ENCODE results near the gene CYP4A22. TPM values are rescaled to one million over a fixed set of nuclear protein-coding genes. Genes with fewer than 3 reads are reported as not detected.
A peak's percentile ranks its signal among the peaks of the same experiment; 100 is the strongest.
"Not testable (repeated sequence)": the region's sequence is repeated elsewhere in the genome, so short reads cannot be mapped to it uniquely, and the experiment has no call there.

The CYP4A22 gene
- total and polyA plus RNA-seq, 8 donors: not detected

DNA sequence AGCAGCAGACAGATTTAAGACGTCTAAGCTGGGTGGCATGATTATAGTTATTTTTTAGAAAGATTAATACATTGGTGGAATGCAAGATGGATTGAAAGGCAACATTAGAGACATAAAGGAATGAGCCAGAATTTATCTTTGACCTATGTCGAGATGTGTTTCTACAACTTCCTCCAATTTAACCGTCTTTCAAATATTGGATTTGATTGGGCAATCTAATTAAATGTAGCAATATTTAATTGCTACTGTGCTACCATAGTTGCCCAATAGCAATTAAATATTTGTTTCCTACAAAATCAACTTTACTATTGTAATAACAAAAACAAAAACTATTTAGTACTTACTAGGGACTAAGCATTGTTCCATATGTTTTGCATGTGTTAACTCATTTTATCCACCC is 30.4 kb upstream of the CYP4A22 start:
- no peak overlapping the region for H3K27ac ChIP-seq
- H3K4me3 ChIP-seq: no peak overlapping the region
- peaks cover 0 to 20% (median 5%) of the 10 kb centered on the region in 4 donors for H3K9me3 ChIP-seq
- 83 to 91% (median 89%) methylated on average over 3 of the region's 3 CpGs for WGBS, 5 donors
- TF ChIP-seq EP300 (IDR thresholded peaks at IDR 0.05): no peak
- TF ChIP-seq POLR2AphosphoS5 (IDR thresholded peaks at IDR 0.05): no peak
- TF ChIP-seq POLR2A (IDR thresholded peaks at IDR 0.05): no peak
- TF ChIP-seq, protein P1, sequence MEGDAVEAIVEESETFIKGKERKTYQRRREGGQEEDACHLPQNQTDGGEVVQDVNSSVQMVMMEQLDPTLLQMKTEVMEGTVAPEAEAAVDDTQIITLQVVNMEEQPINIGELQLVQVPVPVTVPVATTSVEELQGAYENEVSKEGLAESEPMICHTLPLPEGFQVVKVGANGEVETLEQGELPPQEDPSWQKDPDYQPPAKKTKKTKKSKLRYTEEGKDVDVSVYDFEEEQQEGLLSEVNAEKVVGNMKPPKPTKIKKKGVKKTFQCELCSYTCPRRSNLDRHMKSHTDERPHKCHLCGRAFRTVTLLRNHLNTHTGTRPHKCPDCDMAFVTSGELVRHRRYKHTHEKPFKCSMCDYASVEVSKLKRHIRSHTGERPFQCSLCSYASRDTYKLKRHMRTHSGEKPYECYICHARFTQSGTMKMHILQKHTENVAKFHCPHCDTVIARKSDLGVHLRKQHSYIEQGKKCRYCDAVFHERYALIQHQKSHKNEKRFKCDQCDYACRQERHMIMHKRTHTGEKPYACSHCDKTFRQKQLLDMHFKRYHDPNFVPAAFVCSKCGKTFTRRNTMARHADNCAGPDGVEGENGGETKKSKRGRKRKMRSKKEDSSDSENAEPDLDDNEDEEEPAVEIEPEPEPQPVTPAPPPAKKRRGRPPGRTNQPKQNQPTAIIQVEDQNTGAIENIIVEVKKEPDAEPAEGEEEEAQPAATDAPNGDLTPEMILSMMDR (IDR thresholded peaks at IDR 0.05): no peak
- no peaks in the 10 kb centered on the region for H3K4me1 ChIP-seq
- no peaks in the 10 kb centered on the region for H3K36me3 ChIP-seq
- DNase-seq: no peak
- no peaks in the 10 kb centered on the region for H3K27me3 ChIP-seq
- intact Hi-C loops (cut with DNase I; ENCODE audit: low total_unique reads): no loop called here

DNA sequence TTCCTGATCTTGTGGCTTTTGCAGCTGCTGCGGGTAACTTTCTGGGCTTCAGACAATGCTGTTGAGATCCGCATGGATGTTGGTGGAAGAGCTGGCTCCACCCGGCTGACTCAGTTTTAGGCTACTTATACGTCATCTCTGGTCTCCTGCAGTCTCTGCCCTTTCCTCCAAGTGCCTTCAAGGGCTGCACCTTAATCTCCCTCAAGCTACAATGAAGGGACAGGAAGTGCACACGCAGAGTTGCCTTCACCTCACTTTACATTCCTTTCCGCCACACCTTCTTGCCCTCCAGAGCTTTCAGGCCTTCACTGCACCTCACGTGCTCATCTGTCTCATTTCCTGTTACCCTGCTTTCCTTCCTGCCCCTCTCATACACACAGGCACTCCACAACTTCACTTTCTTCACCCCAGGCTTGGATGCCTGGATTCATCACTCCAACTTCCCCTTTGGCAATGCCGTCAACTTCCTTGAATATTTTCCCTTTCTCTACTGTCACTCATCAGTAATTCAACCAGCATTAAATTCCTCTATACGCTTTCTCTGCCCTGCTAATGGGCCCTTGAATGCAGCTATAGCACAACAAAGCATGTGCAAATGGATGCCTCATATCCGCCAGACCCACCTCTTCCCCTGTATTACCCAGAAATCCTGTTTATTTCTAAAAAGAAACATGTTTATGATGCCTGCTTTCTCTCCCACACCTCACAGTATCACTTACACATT is 29.2 kb upstream of the CYP4A22 start:
- H3K27me3 ChIP-seq; H3K4me1 ChIP-seq; H3K36me3 ChIP-seq; H3K27ac ChIP-seq; intact Hi-C loops (cut with DNase I; ENCODE audit: low total_unique reads); H3K4me3 ChIP-seq: not testable (repeated sequence)
- 53 to 58% (median 55%) methylated on average over 7 to 10 of the region's 10 CpGs for WGBS, 5 donors
- DNase-seq: peak in 1 of 2 donors; percentile 22
- H3K9me3 ChIP-seq: peaks cover 0 to 12% (median 1%) of the 10 kb centered on the region in 4 donors

DNA sequence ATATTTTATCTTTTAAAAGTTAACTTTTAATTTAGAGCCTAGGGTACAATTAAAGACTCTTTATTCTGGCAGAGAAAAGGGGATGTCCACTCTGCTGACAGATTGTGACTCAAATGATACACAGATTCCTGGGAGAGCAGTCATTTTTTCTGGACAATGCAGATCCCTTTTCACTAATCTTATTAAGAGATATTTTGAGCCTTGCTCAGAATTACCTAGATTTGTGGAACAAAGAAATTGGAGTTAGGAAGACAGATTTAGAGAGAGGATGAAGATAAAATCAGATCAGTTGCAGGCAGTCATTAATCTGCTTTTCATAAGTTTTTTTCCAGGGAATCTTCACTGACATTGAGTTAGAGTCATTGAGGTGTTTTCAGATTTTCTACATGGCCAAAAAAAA is 27.8 kb upstream of the CYP4A22 start:
- H3K9me3 ChIP-seq; H3K36me3 ChIP-seq; DNase-seq; intact Hi-C loops (cut with DNase I; ENCODE audit: low total_unique reads); H3K4me1 ChIP-seq; H3K27ac ChIP-seq; H3K4me3 ChIP-seq; H3K27me3 ChIP-seq: not testable (repeated sequence)

DNA sequence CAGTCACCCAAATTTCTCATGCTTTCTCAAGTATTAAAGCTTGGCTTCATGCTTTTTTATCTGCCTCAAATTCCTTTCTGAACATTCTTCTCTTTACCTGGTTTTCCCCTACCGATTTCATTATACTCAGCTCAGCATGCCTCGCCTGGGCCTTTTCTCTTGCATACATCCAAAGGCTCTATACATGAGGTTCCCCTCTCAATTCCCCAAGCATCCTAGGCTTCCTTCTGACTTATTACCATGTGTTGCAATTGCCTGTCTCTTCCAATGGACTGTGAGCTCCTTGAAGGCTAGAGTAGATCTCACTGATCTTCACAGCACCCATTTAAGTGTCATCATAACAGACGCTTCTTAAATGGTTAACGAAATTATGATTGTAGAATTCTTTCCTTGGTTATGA is 24.1 kb upstream of the CYP4A22 start:
- no peaks in the 10 kb centered on the region for H3K4me1 ChIP-seq
- TF ChIP-seq POLR2A (IDR thresholded peaks at IDR 0.05) (no peak), EP300 (IDR thresholded peaks at IDR 0.05) (no peak), POLR2AphosphoS5 (IDR thresholded peaks at IDR 0.05) (no peak)
- TF ChIP-seq, protein P1 (IDR thresholded peaks at IDR 0.05): no peak
- 79 to 89% (median 88%) methylated on average over 4 of the region's 4 CpGs for WGBS, 5 donors
- no peaks in the 10 kb centered on the region for H3K27me3 ChIP-seq
- no peaks in the 10 kb centered on the region for H3K36me3 ChIP-seq
- no peak overlapping the region for H3K4me3 ChIP-seq
- H3K9me3 ChIP-seq: no peaks in the 10 kb centered on the region
- no peak for DNase-seq
- intact Hi-C loops (cut with DNase I; ENCODE audit: low total_unique reads): no loop called here
- no peak overlapping the region for H3K27ac ChIP-seq

DNA sequence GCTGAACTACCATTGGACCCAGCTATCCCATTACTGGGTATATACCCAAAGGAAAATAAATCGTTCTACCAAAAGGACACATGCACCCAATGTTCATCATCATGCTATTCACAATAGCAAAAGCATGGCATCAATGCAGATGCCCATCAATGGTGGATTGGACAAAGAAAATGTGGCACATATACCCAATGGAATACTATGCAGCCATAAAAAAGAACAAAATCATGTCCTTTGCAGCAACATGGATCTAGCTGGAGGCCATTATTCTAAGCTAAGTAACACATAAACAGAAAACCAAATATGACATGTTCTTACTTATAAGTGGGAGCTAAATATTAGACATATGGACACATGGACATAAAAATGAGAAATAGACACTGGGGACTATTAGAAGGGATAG is 16.2 kb upstream of the CYP4A22 start:
- H3K27ac ChIP-seq; DNase-seq; H3K9me3 ChIP-seq; H3K4me1 ChIP-seq; H3K36me3 ChIP-seq; intact Hi-C loops (cut with DNase I; ENCODE audit: low total_unique reads); H3K27me3 ChIP-seq; H3K4me3 ChIP-seq: not testable (repeated sequence)
- WGBS, 5 donors: 78 to 91% (median 84%) methylated on average over 1 of the region's 1 CpG

DNA sequence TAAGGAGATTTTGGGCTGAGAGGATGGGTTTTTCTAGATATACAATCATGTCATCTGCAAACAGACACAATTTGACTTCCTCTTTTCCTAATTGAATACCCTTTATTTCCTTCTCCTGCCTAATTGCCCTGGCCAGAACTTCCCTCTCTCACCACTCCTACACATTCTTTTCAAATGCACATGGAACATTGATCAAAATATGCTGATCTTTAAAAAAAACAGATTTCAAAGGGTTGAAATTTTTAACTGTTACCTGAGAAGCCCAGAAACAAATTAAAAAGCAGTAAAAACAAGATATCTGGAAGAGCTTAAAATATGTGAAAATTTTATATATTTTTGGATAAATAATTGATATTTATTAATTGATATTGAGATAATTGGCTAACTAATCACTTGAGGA is 12.4 kb upstream of the CYP4A22 start:
- H3K36me3 ChIP-seq; H3K4me1 ChIP-seq; H3K9me3 ChIP-seq; H3K27ac ChIP-seq; H3K27me3 ChIP-seq; DNase-seq; intact Hi-C loops (cut with DNase I; ENCODE audit: low total_unique reads); H3K4me3 ChIP-seq: not testable (repeated sequence)

DNA sequence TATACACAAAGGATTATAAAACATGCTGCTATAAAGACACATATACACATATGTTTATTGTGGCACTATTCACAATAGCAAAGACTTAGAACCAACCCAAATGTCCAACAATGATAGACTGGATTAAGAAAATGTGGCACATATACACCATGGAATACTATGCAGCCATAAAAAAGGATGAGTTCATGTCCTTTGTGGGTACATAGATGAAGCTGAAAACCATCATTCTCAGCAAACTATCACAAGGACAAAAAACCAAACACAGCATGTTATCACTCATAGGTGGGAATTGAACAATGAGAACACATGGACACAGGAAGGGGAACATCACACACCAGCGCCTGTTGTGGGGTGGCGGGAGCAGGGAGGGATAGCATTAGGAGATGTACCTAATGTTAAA is 10.2 kb upstream of the CYP4A22 start:
- H3K36me3 ChIP-seq; DNase-seq; H3K9me3 ChIP-seq; H3K27ac ChIP-seq; H3K4me1 ChIP-seq; intact Hi-C loops (cut with DNase I; ENCODE audit: low total_unique reads); H3K4me3 ChIP-seq; H3K27me3 ChIP-seq: not testable (repeated sequence)
- WGBS, 5 donors: 96 to 100% (median 98%) methylated on average over 2 of the region's 2 CpGs
